Stimulated activated CD4-positive, alpha-beta T cell treated with anti-CD3 and anti-CD28 coated beads, Interleukin-15, amount 100 ng/mL, for 1 hour (primary cell): ENCODE measurements around the gene DEPDC7.

Source experiments
- DNase-seq, 2 donors: peaks; one replicate each; pipeline ENCODE4 v3.0.0-alpha.2; 2020; ENCODE audit warnings: low read depth in 1 of 2, low spot score in 1 of 2

Gene DEPDC7

GRCh38 chr11:33059331-33060007, 43.8 kb downstream of the DEPDC7 start:
- no peak for DNase-seq

DNA sequence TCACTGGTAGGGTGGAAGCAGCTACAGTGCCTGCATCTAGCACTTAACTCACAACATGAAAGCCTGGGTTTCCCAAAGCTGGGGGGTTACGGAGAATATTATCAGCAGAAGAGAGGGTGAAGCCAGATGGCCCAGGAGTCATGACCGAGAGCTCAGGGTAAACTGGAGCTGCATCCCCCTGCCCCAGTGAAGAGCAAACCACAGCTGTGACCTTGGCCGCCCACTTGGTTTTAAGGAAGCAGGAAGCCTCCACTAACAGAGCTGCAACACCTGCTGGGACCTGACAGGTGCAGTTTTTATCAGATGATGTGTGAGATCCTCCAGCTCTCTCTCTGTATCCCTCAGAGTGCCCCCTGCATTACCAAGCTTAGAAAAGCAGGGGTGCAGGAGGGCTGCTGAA, 44.6 kb downstream of the DEPDC7 start:
- DNase-seq: no peak

GRCh38 chr11:33062137-33062536, 46.5 kb downstream of the DEPDC7 start:
- DNase-seq: no peak

GRCh38 chr11:33063326-33063881, 47.7 kb downstream of the DEPDC7 start:
- no peak for DNase-seq

- no peak for DNase-seq
Measured at GRCh38 chr11:33064033-33064825, 48.6 kb downstream of the DEPDC7 start.

GRCh38 chr11:33064866-33065265, 49.2 kb downstream of the DEPDC7 start:
- no peak for DNase-seq

DNA sequence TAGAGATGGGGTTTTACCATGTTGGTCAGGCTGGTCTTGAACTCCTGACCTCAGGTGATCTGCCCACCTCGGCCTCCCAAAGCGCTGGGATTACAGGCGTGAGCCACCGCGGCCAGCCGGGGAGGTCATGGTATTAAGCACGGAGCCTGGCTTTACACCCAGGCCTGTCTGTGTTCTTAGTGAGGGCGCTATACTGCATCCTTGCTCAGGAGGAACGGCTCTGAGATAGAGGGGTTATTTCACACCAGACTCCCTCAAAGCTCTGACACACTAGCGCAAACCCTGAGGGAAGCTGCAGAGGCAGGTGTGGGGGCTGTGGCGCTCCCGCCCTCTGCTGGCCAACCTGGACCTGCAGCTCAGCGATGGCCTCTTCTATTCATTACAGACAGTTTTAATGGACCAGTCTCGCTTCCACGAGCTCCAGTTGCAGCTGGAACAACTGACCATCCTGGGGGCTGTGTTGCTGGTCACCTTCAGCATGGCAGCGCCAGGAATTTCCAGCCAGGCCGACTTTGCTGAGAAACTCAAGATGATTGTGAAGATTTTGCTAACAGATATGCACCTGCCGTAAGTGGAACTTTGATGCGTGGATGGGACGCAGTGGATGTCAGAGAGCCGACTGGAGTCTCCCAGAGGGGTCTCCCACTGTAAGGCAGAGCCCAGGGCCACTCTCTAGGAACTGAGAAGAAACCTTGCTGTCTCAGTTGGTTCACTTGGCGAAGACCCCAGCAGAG, 49.9 kb downstream of the DEPDC7 start:
- DNase-seq: peak; percentile 51 to 64

DNA sequence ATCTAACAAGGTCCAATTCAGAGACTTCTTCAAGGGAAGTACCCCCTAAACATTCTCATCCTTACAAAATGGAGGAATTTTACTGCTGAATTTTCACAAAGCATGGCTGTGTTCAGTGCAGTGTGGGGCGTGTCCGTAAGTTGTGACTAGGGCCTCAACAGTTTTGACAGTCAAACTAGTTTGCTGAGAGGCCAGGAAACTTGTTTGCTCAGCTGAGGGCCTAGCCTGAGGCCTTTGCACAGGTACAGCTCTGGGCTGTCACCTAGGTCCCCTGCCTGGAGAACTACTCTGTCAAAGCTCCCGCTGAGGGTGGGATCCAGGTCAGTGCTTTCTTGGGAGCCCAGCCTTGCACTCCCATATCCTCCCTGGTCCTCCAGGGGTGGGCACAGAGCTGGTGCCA, 51.6 kb downstream of the DEPDC7 start:
- no peak for DNase-seq

DNA sequence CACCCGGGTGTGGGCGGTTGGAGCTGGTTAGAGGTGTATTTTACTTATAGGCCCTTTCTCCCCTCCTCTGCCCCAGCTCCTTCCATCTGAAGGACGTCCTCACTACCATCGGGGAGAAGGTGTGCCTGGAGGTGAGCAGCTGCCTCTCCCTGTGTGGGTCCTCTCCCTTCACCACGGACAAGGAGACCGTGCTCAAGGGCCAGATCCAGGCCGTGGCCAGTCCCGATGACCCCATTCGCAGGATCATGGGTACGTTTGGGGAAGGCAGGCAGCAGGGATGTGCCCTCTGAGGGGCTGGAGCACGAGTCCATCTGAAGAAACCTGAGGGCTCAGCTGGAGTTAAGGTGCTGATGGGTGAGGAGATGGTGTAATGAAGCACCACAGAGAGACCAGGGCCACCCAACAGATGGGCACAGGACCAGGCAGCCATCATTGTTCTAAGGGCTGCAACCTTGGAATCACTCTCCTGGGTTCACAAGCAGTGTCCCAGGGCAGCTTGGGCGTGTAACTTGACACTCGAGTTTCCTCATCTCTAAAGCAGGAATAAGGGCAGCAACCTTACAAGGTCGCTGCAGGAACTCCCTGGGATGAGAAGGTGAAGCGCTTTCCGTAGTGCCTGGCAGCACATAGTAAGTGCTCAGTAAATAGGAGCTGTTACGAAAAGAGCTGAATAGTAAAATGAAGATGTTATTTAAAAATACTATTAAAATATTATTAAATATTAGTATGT, 53.1 kb downstream of the DEPDC7 start:
- no peak for DNase-seq

GRCh38 chr11:33072465-33072864, 56.8 kb downstream of the DEPDC7 start:
- DNase-seq: no peak
